ENCODE results near the gene VMP1. TPM values are rescaled to one million over a fixed set of nuclear protein-coding genes. Genes with fewer than 3 reads are reported as not detected.

The VMP1 gene
- total and polyA plus RNA-seq, 2 of the 13 experiments (the other 11 are each of a cell fraction or from before 2014, with no cell fraction given) = 186 to 271 TPM

- no peak for TF ChIP-seq WIZ (CRISPR knock-in tag; IDR thresholded peaks at IDR 0.05)
- no peak for TF ChIP-seq MIXL1 (CRISPR knock-in tag; IDR thresholded peaks at IDR 0.05)
- TF ChIP-seq, protein P1, sequence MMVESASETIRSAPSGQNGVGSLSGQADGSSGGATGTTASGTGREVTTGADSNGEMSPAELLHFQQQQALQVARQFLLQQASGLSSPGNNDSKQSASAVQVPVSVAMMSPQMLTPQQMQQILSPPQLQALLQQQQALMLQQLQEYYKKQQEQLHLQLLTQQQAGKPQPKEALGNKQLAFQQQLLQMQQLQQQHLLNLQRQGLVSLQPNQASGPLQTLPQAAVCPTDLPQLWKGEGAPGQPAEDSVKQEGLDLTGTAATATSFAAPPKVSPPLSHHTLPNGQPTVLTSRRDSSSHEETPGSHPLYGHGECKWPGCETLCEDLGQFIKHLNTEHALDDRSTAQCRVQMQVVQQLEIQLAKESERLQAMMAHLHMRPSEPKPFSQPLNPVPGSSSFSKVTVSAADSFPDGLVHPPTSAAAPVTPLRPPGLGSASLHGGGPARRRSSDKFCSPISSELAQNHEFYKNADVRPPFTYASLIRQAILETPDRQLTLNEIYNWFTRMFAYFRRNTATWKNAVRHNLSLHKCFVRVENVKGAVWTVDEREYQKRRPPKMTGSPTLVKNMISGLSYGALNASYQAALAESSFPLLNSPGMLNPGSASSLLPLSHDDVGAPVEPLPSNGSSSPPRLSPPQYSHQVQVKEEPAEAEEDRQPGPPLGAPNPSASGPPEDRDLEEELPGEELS (CRISPR knock-in tag; IDR thresholded peaks at IDR 0.05) = 0 out of 2 replicates have a peak, but pooled peaks have one; percentile 58
- TF ChIP-seq, protein P2, sequence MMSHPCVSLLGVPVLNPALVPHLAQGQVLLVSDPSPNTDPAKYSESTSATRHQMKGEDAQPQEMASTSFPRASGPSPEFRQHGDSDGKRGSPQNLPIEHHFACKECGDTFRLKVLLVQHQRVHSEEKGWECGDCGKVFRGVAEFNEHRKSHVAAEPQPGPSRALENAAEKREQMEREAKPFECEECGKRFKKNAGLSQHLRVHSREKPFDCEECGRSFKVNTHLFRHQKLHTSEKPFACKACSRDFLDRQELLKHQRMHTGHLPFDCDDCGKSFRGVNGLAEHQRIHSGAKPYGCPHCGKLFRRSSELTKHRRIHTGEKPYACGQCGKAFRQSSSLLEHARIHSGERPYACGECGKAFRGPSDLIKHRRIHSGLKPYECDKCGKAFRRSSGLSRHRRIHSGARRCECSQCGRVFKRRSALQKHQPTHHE (CRISPR knock-in tag; IDR thresholded peaks at IDR 0.05; ENCODE audit: borderline replicate concordance) = no peak
- TF ChIP-seq E2F2 (CRISPR knock-in tag; IDR thresholded peaks at IDR 0.05; ENCODE audit: borderline replicate concordance) = no peak
- TF ChIP-seq ZFP37 (CRISPR knock-in tag; IDR thresholded peaks at IDR 0.05; ENCODE audit: borderline replicate concordance) = no peak; the same call in 1 of the 2 replicates
- no peak for TF ChIP-seq SP1 (IDR thresholded peaks at IDR 0.05)
- no peak for TF ChIP-seq SP1 (CRISPR knock-in tag; IDR thresholded peaks at IDR 0.05)
- no peak for TF ChIP-seq REST (IDR thresholded peaks at IDR 0.05; ENCODE audit: borderline replicate concordance in 1 of 2, low read depth in 1 of 2, low read length in 2 of 2)
- no peak for TF ChIP-seq ZFP90 (CRISPR knock-in tag; IDR thresholded peaks at IDR 0.05; ENCODE audit: borderline replicate concordance)
- TF ChIP-seq ATAD3A (CRISPR knock-in tag; IDR thresholded peaks at IDR 0.05) = no peak
- no peak for TF ChIP-seq ZNF704 (CRISPR knock-in tag; IDR thresholded peaks at IDR 0.05; ENCODE audit: borderline replicate concordance)
- no peak for TF ChIP-seq TFDP2 (CRISPR knock-in tag; IDR thresholded peaks at IDR 0.05)
- TF ChIP-seq PHF8 (CRISPR knock-in tag; IDR thresholded peaks at IDR 0.05) = no peak
- TF ChIP-seq ZNF562 (CRISPR knock-in tag; IDR thresholded peaks at IDR 0.05; ENCODE audit: borderline replicate concordance) = no peak
- TF ChIP-seq ZNF678 (CRISPR knock-in tag; IDR thresholded peaks at IDR 0.05) = no peak
- TF ChIP-seq CHCHD3 (CRISPR knock-in tag; IDR thresholded peaks at IDR 0.05) = no peak
- TF ChIP-seq HOXD1 (CRISPR knock-in tag; IDR thresholded peaks at IDR 0.05) = no peak
- TF ChIP-seq SMAD1 (CRISPR knock-in tag; IDR thresholded peaks at IDR 0.05; ENCODE audit: borderline replicate concordance, low read depth) = no peak
Observed at GRCh38 chr17:59785091-59785799, 77.8 kb downstream of the VMP1 start (continued).
